AG10803 (cell line): Measurements from ENCODE around the gene TNS3.

Source experiments
- DNase-seq: peaks from one replicate; pipeline ENCODE4 v3.0.0; 2010; ENCODE audit warnings: low read depth
- H3K4me3 ChIP-seq: 2 replicates; pipeline ENCODE4 v1.5.1; 2011; ENCODE audit warnings: mild to moderate bottlenecking, low read length, control low read depth
- TF ChIP-seq, protein P1 (sequence below): conservative IDR thresholded peaks from 2 replicates; pipeline ENCODE4 v1.5.1; 2011; ENCODE audit warnings: mild to moderate bottlenecking, low read length, control low read depth, inconsistent platforms

TNS3 gene

DNA sequence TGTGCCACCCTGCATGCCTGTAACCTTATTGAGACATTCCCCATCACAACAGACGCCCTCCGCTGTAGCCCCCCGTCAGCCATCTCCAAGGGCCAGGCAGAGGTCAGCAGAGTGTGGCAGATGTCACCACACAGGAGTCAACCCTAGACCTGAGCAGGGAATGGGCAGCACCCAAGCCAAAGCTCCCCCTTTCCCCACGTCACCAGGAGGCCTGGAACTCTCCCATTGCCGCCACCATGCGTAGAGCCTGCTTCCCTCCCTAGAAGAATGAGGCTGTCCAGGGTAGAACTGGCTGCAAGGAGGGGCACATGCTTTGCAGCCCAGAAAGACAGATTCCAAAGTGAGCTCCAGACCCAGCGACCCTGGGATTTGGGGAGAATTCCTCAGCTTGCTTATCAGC lies 342.9 kb downstream of the TNS3 start:
- no peak overlapping the region for H3K4me3 ChIP-seq
- DNase-seq = no peak
- TF ChIP-seq, protein P1, sequence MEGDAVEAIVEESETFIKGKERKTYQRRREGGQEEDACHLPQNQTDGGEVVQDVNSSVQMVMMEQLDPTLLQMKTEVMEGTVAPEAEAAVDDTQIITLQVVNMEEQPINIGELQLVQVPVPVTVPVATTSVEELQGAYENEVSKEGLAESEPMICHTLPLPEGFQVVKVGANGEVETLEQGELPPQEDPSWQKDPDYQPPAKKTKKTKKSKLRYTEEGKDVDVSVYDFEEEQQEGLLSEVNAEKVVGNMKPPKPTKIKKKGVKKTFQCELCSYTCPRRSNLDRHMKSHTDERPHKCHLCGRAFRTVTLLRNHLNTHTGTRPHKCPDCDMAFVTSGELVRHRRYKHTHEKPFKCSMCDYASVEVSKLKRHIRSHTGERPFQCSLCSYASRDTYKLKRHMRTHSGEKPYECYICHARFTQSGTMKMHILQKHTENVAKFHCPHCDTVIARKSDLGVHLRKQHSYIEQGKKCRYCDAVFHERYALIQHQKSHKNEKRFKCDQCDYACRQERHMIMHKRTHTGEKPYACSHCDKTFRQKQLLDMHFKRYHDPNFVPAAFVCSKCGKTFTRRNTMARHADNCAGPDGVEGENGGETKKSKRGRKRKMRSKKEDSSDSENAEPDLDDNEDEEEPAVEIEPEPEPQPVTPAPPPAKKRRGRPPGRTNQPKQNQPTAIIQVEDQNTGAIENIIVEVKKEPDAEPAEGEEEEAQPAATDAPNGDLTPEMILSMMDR = no peak

DNA sequence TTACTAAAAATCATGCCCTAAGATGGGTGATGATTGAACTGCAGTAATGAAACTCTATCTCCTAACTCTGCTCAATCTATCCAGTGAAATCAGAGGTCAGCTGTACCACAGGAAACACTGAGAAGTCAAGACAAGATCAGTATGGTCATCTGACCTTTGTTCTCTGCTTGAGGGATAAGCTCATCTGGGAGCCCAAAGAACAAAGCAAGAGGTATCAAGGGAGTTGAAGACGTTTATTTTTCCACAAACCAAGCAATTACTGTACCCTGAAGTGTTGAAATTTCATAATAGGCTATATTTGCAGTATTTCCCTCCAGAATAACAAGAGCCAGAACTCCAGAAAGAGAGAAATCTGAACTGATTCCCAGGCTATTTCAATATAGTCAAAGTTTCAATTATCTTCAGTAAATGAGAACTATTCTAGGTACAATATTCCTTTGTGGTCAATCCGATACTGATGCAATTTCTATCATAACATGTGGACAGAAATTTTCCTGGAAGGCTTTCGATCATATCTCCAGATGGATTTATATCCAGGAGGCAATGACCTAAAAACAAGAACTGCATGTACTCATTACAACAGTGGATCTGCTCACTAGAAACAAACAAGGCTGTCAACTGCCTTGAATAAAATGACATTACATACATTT lies 345.3 kb downstream of the TNS3 start:
- DNase-seq = no peak
- no peak overlapping the region for H3K4me3 ChIP-seq
- TF ChIP-seq, protein P1 = no peak

DNA sequence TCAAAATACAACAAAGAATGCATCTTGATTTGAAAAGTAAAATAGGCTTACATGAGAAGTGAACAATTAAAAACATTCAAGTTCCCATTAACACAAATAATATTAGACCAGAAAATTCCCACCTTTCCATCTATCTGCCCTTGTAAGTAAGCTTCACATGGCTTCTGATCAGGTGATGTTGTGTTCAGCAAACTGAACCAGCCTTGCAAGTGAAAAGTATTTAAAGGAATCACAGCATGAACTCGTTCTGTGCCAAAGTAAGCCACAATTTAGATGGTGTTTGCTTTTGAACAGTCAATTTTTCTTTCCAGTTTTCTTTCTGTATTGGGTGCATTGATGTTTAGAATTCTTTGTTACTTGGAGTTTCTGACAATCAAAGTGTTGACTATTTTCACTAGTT lies 347.9 kb downstream of the TNS3 start:
- no peak for DNase-seq
- TF ChIP-seq, protein P1 = no peak
- H3K4me3 ChIP-seq = no peak overlapping the region

DNA sequence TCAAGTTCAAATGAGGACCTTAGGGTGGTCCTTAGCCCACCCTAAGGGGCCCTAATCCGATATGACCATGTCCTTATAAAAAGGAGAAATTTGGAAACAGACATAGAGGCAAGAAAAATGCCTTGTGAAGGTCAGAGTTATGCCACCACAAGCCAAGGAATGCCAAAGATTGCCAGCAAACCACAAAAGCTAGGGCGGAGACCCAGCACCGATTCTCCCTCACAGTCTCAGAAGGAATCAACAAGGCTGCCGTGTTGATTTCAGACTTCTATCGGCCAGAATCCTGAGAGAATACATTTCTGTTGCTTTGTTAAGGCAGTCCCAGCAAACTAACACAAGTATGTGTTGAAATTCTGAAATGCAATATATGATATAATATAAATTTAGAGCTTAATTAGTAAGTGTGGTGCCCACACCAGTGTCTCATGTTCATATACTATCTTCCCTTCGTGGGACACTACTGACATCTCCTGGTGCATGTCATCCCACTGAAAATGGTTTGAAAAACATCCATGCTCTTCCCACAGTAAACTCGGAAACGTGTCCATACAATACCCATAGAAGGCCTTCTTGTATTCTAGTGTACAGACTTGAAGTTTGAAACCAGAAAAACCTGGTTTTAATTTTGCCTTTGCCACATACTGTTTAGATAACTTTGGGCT lies 349.0 kb downstream of the TNS3 start:
- TF ChIP-seq, protein P1 = peak; percentile 60
- DNase-seq = peak; percentile 71

DNA sequence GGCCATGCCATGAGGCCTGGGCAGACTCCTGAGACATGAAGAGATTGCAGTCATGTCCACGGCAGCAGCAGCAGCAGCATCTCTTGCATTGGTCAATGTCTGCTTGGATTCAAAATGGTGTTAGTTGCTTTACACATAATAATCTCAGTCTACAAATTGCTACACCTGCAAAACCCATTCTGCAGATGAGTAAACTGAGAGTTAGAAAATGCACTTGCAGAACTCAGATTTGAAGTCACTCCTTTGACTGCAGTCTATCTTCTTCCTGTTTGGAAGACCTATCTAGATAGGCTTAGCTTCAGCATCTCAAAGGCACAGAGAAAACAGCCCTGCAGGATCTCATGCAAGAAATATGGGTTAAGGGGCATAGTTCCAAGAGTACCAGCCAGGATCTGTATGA lies 350.3 kb downstream of the TNS3 start:
- DNase-seq = no peak
- TF ChIP-seq, protein P1 = no peak

More for the DNA sequence above, 349.0 kb downstream of the TNS3 start:
- no peak overlapping the region for H3K4me3 ChIP-seq

DNA sequence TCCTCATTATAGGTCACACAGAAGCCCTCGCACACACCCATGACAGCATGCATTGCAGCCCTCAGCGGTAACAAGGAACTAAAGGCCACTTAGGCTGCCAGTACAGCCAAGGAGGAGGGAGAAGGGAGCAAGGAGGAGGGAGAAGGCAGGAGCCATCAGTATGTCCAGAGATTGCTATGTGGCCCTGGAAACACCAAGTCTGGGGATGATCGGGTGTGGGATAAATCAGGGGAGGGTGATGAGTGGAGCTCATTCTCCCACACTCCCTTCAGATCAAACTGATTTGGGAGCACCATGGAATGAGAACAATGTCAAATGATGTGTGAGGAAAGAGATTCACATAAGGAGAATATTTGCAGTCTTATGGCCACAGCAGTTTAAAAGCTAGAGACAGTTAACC lies 350.9 kb downstream of the TNS3 start:
- no peak overlapping the region for H3K4me3 ChIP-seq
- peak; percentile 60 for DNase-seq
- TF ChIP-seq, protein P1 = no peak

More for the DNA sequence above, 350.3 kb downstream of the TNS3 start:
- no peak overlapping the region for H3K4me3 ChIP-seq

DNA sequence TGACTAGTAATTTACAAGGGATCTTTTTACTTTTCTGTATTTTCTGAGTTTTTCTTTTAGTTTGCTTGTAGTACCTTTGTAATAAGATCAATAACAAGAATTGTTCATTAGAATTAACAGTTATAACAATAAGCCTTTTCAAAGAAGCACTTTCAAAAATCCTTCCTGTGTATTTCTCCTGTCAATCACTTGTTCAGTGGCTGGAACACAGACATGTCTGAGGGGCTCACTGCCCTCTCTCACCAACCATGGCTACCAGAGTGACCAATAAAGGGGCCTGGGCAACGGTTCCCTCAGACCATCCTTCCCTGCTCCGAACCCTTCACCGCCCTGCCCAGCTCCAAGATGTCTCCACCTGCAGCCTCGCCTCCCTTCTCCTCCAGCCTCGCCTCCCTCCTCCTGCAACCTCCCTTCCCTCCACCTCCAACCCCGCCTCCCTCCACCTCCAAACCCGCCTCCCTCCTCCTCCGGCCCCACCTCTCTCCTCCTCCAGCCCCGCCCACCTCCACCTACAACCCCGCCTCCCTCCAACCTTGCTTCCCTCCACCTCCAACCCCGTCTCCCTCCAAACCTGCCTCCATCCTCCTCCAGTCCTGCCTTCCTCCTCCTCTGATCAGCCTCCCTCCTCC lies 353.4 kb downstream of the TNS3 start:
- no peak for DNase-seq
- TF ChIP-seq, protein P1 = no peak
- H3K4me3 ChIP-seq = no peak overlapping the region
